ENCODE measurements around the gene KCNAB1. TPM values are rescaled to one million over a fixed set of nuclear protein-coding genes. Genes with fewer than 3 reads are reported as not detected.

Gene KCNAB1
- total and polyA plus RNA-seq, 2 of the 8 experiments (the other 6 are each of a cell fraction or from before 2014, with no cell fraction given) = 0.51 to 2.3 TPM

DNA sequence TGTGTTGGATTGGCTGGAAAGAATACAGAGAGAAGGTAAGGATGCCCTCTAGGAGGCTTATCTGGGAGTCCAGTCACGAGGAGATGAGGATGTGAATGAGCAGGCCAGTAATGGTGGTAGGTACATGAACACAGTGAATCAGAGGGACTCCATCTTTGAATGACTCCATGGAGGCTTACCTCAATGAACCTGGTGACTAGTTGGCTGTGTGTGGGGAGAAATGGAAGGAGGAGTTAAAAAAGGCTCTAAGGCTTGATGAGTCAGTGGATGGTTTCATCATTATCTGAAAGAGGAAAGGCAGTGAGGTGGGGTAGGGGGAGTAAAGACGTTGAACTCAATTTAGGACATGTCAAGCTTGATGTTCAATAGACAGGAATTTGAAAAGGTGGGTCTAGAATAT is 61.1 kb downstream of the KCNAB1 start:
- Histone ChIP-seq H3K23me2 (ENCODE audit: low read depth, low read length) (no peaks in the 10 kb centered on the region), H3K36me3 (ENCODE audit: control insufficient read depth in 2 of 4, insufficient read depth in 4 of 4, low read length in 3 of 4) (no peaks in the 10 kb centered on the region), H2BK15ac (ENCODE audit: low read length) (no peak overlapping the region), H2BK12ac (ENCODE audit: low read depth, low read length) (no peak overlapping the region), H3K56ac (replicated peaks; ENCODE audit: insufficient read length, low read depth, low read length) (no peak overlapping the region), H3K9ac (replicated peaks in 1 of 4; ENCODE audit: extremely low read depth in 1 of 4, low read depth in 3 of 4, low read length in 3 of 4) (no peak overlapping the region), H3K4me1 (replicated peaks in 1 of 4; ENCODE audit: control insufficient read depth in 3 of 4, insufficient read depth in 4 of 4, low read length in 3 of 4) (no peaks in the 10 kb centered on the region), H2BK5ac (ENCODE audit: low read depth, low read length) (no peak overlapping the region), H4K8ac (ENCODE audit: extremely low read depth, insufficient read depth, low read length) (no peak overlapping the region), H2BK20ac (ENCODE audit: low read length) (no peak overlapping the region), H3K18ac (ENCODE audit: extremely low read depth, low read length) (no peak overlapping the region), H3K14ac (ENCODE audit: insufficient read length) (no peak overlapping the region), H3K27ac (ENCODE audit: low read depth, low read length) (no peak overlapping the region), H3K23ac (ENCODE audit: insufficient read length) (no peak overlapping the region), H3K9me3 (ENCODE audit: insufficient read depth in 2 of 2, low read depth in 1 of 2, low read length in 1 of 2) (no peaks in the 10 kb centered on the region), H4K91ac (replicated peaks; ENCODE audit: insufficient read length, low read length) (no peak overlapping the region), H3K4me2 (ENCODE audit: insufficient read depth in 1 of 2, low read depth in 2 of 2, low read length in 2 of 2) (no peak overlapping the region), H3K4me3 (ENCODE audit: extremely low read depth in 1 of 4, insufficient read depth in 2 of 4, low read depth in 3 of 4, low read length in 4 of 4) (no peak overlapping the region), H2AK5ac (ENCODE audit: low read depth, low read length) (no peak overlapping the region), H3K79me1 (ENCODE audit: low read depth, low read length) (no peaks in the 10 kb centered on the region), H3K79me2 (ENCODE audit: control insufficient read depth in 1 of 2, insufficient read depth in 2 of 2, low read length in 2 of 2) (no peaks in the 10 kb centered on the region), H2BK120ac (replicated peaks; ENCODE audit: low read depth, low read length) (no peak overlapping the region), H4K5ac (ENCODE audit: insufficient read length, low read depth, low read length) (no peak overlapping the region), H2AFZ (ENCODE audit: low read length) (no peak overlapping the region), H4K20me1 (replicated peaks in 1 of 2; ENCODE audit: control insufficient read depth in 1 of 2, insufficient read depth in 2 of 2, low read length in 2 of 2) (no peaks in the 10 kb centered on the region), H3K4ac (replicated peaks; ENCODE audit: insufficient read length, low read depth, low read length) (no peak overlapping the region), H3K27me3 (replicated peaks in 1 of 4; ENCODE audit: control insufficient read depth in 3 of 4, extremely low read depth in 1 of 4, insufficient read depth in 3 of 4, low read length in 3 of 4) (no peaks in the 10 kb centered on the region)
- FAIRE-seq (no peak), DNase-seq (ENCODE audit: low read depth in 1 of 2, low spot score in 2 of 2) (no peak)
- WGBS, 2 experiments (ENCODE audit: extremely low coverage in 1 of 2, insufficient coverage in 1 of 2, insufficient read length in 1 of 2, insufficient replicate concordance in 2 of 2, low coverage in 1 of 2, low lambda C conversion rate in 2 of 2, missing lambda C conversion rate in 1 of 2) = 84% methylated on average over 2 of the region's 2 CpGs; no CpG with 5 or more reads in 1 of the 2 experiments
- CTCF ChIA-PET (ENCODE audit: partially characterized antibody) = interaction anchor here (0.7 to 1.2 kb wide), 3 partner anchors 19 to 420 kb away, joined by 3 to 4 read pairs (median 3); no protein-coding TSS in a partner anchor
- POLR2A ChIA-PET (ENCODE audit: partially characterized antibody) = no interaction called here
- TF ChIP-seq POLR2AphosphoS5 (IDR thresholded peaks at IDR 0.05; ENCODE audit: low read depth, low read length) (no peak), GTF2F1 (IDR thresholded peaks at IDR 0.05; ENCODE audit: borderline replicate concordance, low read depth, low read length) (no peak), POU5F1 (IDR thresholded peaks at IDR 0.05; ENCODE audit: low read depth, low read length) (no peak), RFX5 (IDR thresholded peaks at IDR 0.05; ENCODE audit: borderline replicate concordance, low read depth, low read length) (no peak), JUND (IDR thresholded peaks at IDR 0.05; ENCODE audit: low read length) (no peak), HDAC6 (IDR thresholded peaks at IDR 0.05; ENCODE audit: low read depth, low read length) (no peak), TAF1 (IDR thresholded peaks at IDR 0.05; ENCODE audit: low read depth, low read length) (no peak), BRCA1 (IDR thresholded peaks at IDR 0.05; ENCODE audit: low read depth, low read length) (no peak)
- TF ChIP-seq, protein P1, sequence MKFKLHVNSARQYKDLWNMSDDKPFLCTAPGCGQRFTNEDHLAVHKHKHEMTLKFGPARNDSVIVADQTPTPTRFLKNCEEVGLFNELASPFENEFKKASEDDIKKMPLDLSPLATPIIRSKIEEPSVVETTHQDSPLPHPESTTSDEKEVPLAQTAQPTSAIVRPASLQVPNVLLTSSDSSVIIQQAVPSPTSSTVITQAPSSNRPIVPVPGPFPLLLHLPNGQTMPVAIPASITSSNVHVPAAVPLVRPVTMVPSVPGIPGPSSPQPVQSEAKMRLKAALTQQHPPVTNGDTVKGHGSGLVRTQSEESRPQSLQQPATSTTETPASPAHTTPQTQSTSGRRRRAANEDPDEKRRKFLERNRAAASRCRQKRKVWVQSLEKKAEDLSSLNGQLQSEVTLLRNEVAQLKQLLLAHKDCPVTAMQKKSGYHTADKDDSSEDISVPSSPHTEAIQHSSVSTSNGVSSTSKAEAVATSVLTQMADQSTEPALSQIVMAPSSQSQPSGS (IDR thresholded peaks at IDR 0.05; ENCODE audit: low read length) = no peak

Measured in H1 (cell line).